ENCODE results near the gene PHF14.

Gene PHF14

GRCh38 chr7:11206177-11206899, 232.7 kb downstream of the PHF14 start:
- no peak for DNase-seq

DNA sequence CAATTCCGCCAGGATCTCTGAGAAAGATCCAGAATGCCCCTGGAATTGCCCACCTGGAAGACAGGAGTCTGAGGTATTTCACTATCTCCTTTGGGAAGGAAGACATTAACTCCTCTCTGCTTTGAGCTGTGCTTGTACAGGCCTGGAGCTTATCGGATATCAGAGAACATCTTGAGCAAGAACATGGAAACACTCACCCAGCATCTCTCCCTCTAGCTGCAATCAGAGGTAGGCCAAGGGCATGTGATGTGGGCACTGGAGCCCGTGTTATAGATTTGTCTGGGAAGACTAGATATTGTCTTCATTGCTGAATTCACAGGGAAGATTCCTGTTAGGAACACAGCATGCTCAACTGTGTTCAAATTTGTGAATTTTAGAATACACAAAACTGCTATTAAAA, 233.9 kb downstream of the PHF14 start:
- DNase-seq = no peak

DNA sequence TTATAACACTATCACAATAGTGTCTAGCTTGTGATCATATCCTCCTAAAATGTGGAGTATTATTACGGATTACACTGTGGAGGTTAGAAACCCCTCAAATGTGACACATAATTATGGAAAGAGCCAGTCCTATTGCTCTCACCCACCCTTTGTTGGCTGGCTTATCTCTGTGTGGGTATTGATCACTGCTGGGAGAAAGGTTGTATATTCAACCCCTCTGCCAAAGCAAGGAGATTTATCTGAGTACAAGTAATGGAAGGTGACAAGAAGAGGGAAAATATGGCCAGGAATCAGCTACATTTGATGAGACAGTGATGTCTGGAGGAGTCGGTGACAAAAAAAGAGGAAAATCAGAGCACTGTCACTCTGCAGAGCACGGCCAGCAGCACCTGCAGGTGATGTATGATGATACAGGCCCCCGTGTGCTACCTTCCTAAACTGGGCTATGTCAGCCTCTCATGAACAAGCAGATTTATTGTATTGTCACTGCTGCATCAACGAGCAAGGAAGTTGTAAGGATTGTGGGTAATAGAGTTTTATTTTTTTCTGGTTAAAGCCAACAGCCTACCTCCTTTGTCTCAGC, 235.3 kb downstream of the PHF14 start:
- no peak for DNase-seq

DNA sequence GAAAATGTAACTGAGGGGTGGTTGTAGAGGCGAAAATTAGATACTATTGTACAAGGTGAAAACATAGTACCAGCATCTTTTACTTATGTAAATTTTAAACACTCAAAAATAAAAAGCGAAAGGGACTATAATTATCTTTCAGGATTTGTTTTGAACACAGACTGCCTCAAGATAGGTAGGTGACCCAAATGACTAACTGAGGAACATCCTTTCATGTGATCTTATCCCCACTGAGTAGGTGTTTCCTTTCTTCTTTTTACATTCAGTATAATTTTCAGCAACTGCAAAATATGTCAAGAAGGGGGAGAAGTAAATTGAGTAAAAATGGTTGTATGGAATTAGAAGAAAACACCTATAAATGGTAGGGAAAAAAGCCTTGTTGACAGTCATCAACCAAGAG, 236.7 kb downstream of the PHF14 start:
- no peak for DNase-seq

DNA sequence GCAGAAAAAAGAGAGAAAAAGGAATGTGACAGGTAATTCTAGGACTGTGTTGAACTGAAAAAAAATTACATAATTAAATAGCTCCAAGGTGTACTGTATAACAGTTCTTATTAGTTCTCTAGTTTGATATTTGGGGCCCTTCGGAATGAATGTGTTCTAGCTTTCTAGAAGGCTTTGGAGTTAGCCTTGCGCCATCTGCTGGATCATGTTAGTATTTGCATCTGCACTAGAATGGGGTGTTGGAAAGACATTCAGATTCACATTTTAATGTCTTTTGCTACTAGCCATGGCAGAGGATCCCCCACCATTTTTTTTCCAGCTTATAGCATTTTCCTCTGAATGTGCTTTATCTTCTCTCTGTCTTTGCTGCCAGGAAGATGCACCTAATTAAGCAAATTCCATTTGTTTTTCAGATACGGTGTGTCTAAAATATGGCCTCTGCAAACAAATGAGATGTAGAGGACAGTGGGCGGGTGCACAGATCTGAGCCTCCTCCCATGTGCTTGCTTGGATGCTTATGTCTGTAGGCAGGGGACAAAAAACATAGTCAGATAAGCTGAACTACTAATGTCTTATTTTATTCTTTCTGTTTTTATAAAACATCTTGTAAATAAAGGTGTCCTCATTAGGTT, 238.5 kb downstream of the PHF14 start:
- peak in 40 of 56 donors; percentile 1 to 82 (median 25) for DNase-seq

DNA sequence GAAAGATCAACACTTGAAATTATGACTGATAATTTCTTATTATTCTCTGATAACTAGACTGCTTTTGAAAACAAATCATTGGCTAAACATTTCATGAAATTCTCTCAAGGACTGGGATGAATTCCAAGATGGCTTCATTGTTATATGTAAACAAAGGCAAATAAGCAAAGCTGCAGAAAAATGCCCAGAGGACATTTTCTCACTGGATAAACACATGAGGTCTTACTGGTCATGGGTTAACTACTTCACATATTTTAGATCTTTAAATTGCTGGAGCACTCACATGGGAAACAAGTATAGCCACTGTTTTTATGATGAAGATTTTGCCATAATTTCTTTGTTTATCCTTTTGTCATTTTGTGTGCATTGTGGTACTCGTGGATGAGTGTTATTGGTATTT, 239.1 kb downstream of the PHF14 start:
- DNase-seq = no peak

GRCh38 chr7:11213266-11213665, 239.6 kb downstream of the PHF14 start:
- no peak for DNase-seq

GRCh38 chr7:11216276-11216675, 242.6 kb downstream of the PHF14 start:
- DNase-seq = peak in 3 of 56 donors; percentile 3 to 7 (median 5)

- DNase-seq = no peak
Observed at GRCh38 chr7:11217848-11218565, 244.3 kb downstream of the PHF14 start.

Measured in nucleus accumbens (tissue), 56 donors.